SW480 (cell line): ENCODE measurements around the gene WHAMM.
"Not testable (repeated sequence)": the region's sequence is repeated elsewhere in the genome, so short reads cannot be mapped to it uniquely, and the experiment has no call there.

Experiments used
- DNase-seq: peaks from one replicate; pipeline ENCODE4 v3.0.0-alpha.2; 2016; ENCODE audit warnings: low spot score

Gene WHAMM

DNA sequence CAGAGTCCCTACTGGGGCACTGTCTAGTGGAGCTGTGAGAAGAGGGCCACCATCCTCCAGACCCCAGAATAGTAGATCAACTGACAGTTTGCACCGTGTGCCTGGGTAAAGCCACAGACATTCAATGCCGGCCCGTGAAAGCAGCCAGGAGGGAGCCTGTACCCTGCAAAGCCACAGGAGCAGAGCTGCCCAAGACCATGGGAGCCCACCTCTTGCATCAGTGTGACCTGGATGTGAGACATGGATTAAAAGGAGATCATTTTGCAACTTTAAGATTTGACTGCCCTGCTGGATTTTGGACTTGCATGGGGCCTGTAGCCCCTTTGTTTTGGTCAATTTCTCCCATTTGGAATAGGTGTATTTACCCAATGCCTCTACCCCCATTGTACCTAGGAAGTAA lies 56.6 kb downstream of the WHAMM start:
- DNase-seq = not testable (repeated sequence)

DNA sequence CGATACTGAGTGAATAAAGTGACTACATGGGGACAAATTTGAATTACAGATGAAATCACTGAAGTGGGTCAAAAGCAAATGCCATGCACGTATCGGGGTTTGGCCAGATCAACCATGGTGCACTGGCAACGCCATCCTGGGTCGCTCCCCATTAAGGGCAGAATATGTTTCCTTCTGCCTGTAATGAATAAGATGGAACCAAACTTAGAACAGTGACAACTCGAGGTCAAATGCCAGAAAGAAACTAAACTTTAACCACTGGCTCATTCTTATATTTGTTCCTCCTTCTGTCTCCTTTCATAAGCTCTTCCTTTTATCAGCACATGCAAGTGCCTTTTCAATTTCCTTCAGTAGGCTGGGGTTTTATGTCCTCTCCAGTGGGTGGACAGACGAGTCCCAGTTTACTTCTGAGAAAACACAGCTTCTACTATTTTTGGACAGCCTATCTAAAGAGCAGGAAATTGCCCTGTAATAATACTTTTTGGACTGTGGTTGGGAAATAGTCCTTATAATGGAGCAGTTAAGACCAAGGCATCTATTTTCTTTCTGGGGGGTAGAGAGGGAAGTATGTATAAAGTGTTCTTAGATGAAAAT lies 61.4 kb downstream of the WHAMM start:
- DNase-seq = no peak

DNA sequence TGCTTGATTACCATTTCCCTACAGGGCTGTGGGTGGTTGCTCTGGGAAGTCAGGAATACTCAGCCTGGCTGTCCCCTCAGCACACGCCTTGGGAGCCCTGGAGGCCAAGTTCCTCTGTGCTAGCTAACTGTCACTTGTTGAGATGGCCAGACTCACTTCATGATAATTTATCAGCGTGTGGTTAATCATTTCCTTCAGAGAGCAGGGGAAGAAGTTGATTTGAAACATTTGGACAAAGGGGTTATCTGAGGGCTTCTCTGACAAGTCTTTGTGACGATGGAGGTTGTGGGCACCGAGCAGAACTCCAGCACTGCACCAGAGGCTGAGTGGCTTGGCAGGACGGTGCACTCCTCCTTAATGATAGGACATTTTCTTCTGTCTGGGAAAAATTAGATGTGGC lies 61.9 kb downstream of the WHAMM start:
- DNase-seq = no peak

DNA sequence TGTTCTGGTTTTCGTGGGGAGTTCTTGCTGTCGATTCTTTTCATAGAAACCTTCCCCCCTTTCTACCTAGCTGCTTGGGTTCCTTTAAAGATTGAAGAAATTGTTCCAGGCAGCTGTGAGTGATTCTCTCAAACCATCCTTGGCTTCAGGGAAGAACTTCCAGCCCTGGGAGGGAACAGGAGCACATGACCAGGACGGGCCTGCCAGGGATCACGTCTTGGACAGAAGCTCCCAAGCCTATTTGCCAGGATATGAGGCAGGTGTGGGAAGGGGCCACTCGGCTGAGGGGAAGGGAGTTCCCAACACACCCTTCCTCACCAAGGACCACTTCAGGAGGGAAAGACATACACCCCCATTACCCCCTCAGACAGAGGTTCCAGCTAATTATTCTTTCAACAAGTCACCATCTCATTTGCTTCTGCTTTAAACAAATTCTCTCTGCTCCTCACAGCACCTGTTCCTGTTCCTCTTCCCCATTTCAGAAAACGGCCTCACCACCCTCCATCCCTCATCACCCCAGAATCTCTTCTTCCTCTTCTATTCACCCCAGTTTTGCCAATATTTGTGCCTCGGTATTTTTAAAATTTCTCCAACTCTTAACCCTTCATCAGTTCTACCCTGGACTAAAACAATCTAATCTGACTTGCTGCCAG lies 62.5 kb downstream of the WHAMM start:
- DNase-seq = no peak

DNA sequence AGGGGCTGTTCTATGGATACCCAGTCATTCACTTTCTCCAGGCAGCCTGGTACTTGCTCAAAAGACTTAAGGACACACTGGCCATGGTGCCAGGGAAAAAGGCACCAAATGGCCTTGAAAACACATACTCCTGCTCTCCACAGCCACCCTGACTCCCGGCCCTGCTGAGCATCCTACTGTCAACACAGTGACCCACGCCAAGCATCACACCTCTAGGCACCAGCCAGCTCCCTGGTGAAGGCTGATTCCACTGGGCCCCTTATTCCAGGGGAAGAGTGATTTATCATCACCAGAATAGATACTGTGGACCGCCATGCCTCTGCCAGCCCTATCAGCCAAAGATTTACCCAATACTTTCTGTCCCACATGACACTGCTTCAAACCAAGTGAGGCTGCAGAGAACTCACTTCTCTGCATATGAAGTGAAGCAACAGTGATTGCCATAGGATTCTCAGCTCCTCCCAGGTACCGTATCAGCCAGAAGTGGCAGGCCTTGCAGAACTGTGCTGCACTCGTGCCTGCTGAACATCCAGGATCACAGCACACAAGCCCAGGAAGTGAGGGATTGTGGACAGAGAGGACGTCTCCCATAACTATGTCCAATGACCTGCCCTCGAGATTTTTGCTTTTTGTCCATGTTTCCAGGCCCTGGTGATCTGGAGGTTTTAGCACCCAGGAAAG lies 63.7 kb downstream of the WHAMM start:
- DNase-seq = no peak

DNA sequence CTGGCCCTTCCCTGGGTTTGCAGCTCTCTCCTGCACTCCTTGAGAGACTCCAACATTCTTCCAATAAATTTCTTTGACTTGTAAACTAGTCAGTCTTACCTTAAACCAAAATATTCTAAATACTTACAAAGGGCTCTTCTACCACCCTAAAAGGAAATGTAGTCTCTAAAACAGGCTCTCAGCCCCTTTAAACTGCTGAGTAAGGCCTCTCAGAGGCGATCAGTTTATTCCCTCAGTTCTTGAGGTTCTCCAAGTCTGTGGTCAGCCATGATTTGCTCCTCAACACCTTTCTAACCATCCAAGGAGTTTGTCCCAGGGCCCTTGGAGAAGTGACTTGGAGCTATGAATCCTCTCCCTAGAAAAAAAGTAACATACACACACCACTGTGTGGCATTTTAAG lies 64.8 kb downstream of the WHAMM start:
- no peak for DNase-seq

DNA sequence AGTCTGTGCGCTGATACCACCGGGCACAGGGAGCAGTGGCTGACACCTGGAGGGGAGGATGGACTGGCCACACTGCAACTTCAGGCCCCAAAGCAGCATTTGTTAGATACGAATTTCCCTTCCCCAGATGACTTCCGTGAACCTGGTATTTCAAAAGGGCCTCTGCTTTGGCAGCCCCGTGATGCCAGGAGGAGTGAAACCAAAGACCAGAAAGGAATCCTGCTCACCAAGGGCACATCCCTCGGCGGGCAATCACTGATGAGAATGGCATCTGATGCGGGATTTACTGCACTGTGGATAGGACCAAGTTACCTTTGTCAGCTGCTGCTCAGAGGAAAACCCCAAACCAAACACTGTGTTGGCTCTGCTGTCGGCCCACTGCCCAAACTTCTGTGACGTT lies 65.5 kb downstream of the WHAMM start:
- no peak for DNase-seq

DNA sequence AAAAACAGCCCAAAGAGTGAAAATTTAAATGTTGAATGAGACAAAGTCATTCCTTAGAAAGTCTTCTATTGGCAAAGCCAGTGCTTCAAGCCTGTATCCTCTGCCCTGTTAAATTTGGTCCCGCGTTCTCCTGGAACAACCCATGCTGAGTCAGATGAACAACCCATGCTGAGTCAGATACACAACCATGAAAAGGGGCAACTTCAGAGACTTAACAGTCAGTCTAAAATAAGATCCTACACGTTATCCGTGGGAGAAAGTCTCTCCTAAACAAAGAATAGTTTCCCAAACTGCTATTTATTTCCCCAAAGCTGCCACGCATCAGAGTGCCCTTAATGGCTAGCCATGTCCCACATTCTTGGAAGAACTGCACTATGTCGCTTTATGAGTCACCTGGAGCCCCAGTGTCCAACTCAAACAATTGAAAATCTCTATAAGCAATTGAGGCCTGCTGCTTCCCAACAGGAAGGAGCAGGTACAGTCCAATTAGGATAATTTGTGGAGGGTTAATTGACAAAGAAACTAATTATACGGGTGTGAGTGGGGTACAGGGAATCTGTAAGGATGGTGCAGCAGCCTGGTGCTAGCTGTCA lies 66.1 kb downstream of the WHAMM start:
- no peak for DNase-seq

DNA sequence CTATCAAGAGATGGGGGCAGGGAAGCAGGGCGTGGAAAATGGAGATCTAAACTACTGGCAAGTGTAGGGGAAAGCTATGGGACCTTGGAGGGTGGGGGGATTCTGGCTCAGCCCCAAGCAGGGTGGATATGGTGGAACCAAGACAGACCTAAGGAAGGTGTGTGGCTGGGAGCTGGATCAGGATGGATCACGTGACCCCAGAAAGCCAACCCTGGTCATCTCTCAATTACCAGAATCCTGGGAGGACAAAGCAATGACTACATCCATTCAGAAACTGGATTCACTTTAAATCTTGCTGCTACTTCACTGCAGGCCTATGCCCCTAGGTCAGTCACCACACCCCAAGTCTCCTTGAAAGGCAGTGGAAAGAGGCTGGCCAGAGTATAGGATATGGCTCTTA lies 68.4 kb downstream of the WHAMM start:
- DNase-seq = no peak

DNA sequence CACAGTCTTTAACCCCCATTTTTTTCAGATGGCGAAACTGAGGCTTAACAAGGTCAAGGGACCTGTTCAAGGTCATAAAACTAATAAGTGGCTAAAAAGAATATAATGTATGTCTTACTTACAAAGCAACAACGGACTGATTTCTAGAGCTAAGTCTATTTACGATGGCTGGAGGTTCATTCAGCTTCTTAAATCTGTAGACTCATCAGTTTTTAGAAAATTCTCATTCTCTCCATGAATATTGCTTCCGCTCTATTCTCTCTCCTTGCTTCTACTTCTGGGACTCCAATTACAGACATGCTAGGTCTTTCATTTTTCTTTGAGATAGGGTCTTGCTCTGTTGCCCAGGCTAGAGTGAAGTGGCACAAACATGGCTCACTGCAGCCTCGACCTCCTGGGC lies 68.9 kb downstream of the WHAMM start:
- DNase-seq = no peak

DNA sequence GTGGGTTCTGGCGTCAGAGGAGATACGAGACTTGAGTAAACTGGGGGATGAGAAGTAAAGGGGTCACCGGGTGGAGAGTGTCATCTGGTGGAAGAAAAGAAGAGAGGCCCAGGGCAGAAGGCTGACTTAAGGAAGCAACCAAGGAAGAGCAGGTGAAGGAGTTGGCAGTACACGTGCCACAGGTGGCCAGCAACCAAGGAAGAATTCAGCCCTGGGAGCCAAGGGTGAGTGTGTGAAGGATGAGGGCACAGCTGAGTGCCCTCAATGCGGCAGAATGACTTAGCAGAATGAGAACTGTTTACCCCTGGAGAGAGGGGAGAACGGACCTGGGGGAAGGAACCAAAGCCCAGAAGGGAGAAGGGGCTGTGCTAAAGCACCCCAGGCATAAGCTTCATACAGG lies 71.3 kb downstream of the WHAMM start:
- no peak for DNase-seq

DNA sequence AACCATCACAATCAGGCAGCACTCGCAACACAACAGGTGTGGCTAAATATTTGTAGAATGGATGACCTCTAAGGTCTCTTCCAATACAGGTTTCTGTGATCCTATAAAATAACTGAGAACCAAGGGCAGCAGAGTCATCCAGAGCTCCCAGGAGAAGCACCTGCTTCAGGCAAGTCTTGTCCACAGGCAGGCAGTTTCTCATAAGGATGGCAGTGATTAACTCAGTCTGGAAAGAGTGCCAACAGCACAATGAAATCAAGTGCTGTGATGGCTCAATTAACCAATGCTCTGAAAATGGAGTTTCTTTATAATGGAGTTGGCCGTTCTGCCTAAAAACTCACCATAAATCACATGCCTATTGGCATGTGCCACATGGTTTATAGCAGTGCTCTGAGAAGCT lies 72.3 kb downstream of the WHAMM start:
- DNase-seq = no peak

DNA sequence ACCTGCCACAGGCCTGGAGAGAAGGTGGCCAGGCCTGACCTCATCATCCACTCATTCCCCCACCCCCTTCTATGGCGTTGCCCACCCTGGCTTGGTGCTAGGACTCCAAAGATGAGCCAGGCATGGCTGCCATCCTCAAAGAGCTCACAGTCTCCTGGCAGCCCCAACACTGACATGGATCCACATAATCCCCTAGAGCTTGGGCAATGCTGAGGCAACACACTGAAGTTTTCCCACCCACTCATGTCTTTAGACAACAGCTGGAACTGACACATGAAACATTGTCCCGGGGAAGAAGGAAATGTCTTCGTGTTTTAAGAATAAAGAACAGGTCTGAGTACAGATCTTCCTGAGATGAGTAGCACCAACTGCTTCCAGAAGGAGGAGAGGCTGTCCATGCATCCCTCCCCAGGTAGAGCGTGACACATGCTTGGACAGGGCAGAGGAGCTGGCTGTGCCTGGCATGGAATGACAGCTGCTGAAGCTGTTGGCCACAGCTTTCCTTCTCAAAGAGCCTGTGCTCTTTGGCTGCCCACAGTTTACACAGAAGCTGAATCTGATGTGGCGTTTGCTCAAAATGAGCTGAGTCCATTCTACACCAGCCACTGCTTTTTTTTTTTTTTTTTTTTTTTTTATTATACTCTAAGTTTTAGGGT lies 73.0 kb downstream of the WHAMM start:
- DNase-seq = no peak
